ENCODE results near the gene MRPL21.

The MRPL21 gene

DNA sequence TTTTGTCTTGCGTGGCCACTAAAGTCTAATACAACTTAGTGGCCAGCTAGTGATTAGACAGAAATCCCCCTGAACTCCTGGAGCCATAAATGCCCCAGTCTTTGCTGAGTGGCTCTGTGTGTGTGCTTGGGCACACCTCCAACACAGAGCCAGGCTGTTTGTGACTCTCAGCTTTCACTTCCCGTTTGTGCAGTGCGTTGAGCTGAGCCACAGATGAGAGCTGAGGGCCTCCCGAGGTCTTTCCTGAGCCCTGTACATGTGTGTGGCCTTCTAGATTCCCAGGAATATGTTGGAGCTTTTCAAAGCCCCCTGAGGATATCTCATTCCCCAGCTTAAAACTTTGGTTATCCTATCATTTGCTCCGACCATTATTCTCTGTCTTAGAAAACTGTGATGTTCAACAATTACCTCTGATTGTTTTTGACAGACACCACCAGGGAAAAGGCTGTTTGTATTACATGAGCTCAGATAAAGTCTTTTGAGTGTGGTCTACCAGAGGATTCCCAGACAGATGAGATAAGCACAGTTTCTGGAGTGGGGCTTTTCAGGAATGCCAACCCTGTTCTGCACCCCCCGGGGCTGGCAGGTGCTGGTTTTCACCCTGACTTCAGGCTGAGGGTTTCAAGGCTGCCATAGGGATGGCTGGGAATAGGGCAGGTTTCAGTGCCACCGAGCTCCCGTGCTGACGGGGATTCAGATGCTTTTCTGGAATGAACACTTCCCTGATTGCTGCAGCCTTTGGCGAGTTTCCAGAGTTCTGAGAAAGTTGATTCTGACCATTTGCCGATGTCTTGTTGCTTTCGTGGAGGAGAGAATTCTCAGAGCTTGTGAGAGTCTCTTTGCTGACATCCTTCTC is 23.9 kb upstream of the MRPL21 start:
- no peak for DNase-seq (ENCODE audit: low read depth)
- H3K4me3 ChIP-seq (ENCODE audit: control insufficient read depth, low read depth, low read length): no peak overlapping the region
- no peak for TF ChIP-seq CTCF (IDR thresholded peaks at IDR 0.05; ENCODE audit: control insufficient read depth, insufficient read depth, low read depth, low read length, missing control alignments)

- DNase-seq (ENCODE audit: low read depth): no peak
- TF ChIP-seq CTCF (IDR thresholded peaks at IDR 0.05; ENCODE audit: control insufficient read depth, insufficient read depth, low read depth, low read length, missing control alignments): no peak
- no peak overlapping the region for H3K4me3 ChIP-seq (ENCODE audit: control insufficient read depth, low read depth, low read length)
Observed at GRCh38 chr11:68925611-68926010, 22.0 kb upstream of the MRPL21 start.

GRCh38 chr11:68924073-68924925 is 20.7 kb upstream of the MRPL21 start:
- no peak overlapping the region for H3K4me3 ChIP-seq (ENCODE audit: control insufficient read depth, low read depth, low read length)
- no peak for DNase-seq (ENCODE audit: low read depth)
- TF ChIP-seq CTCF (IDR thresholded peaks at IDR 0.05; ENCODE audit: control insufficient read depth, insufficient read depth, low read depth, low read length, missing control alignments): no peak

DNA sequence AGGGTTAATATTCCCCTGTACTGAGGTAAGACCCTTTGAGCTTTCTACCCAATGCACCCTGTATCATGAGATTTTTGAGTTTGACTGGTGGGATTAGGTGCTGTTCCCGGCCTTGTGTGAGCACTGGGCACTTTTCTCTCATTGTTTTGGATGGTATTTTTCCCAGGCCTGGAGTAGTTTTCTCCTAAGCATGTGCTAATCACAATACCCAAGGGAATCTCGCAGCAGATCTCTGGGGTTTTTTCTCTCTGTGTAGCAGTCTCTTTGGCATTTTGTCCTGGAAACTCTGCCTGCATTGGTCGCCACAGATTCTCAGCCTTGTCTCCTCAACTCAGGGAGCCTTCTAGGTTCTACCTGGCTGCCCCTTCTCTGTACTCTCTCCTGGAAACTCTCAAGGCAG is 20.0 kb upstream of the MRPL21 start:
- TF ChIP-seq CTCF (IDR thresholded peaks at IDR 0.05; ENCODE audit: control insufficient read depth, insufficient read depth, low read depth, low read length, missing control alignments): no peak
- DNase-seq (ENCODE audit: low read depth): no peak
- no peak overlapping the region for H3K4me3 ChIP-seq (ENCODE audit: control insufficient read depth, low read depth, low read length)

GRCh38 chr11:68916439-68916838 is 12.8 kb upstream of the MRPL21 start:
- TF ChIP-seq CTCF (IDR thresholded peaks at IDR 0.05; ENCODE audit: control insufficient read depth, insufficient read depth, low read depth, low read length, missing control alignments): no peak
- no peak for DNase-seq (ENCODE audit: low read depth)
- H3K4me3 ChIP-seq (ENCODE audit: control insufficient read depth, low read depth, low read length): no peak overlapping the region

- no peak overlapping the region for H3K4me3 ChIP-seq (ENCODE audit: control insufficient read depth, low read depth, low read length)
- no peak for TF ChIP-seq CTCF (IDR thresholded peaks at IDR 0.05; ENCODE audit: control insufficient read depth, insufficient read depth, low read depth, low read length, missing control alignments)
- DNase-seq (ENCODE audit: low read depth): no peak
Observed at GRCh38 chr11:68914761-68915160, 11.1 kb upstream of the MRPL21 start.
